Mammary epithelial cell (primary cell): ENCODE results near the gene HMGB3.

ENCODE experiments used
- CTCF ChIP-seq, 2 donors: IDR thresholded peaks in 1 of 2; conservative IDR thresholded peaks in 1 of 2; 2 replicates each; pipeline ENCODE4 v1.5.1; 2011 to 2012; ENCODE audit warnings: inconsistent platforms in 2 of 2, low read length in 2 of 2, mild to moderate bottlenecking in 2 of 2, control low read depth in 1 of 2, low read depth in 1 of 2; ENCODE audit not compliant: insufficient read depth in 1 of 2; ENCODE audit errors: extremely low read depth in 1 of 2
- EZH2 ChIP-seq: IDR thresholded peaks from 2 replicates; pipeline ENCODE4 v1.6.1; 2012; ENCODE audit warnings: low read length, inconsistent platforms, borderline replicate concordance

- TF ChIP-seq CTCF (conservative IDR thresholded peaks at IDR 0.05 in 1 of 2, IDR thresholded peaks at IDR 0.05 in 1 of 2; ENCODE audit: extremely low read depth in 1 of 2, insufficient read depth in 1 of 2, low read depth in 1 of 2, low read length in 2 of 2), result no peak
- TF ChIP-seq EZH2, result no peak
These were observed 56.2 kb downstream of the HMGB3 start for GRCh38 chrX:151039351-151039750.
